Upper lobe of left lung (tissue), 6 donors: ENCODE measurements around the gene SSNA1. TPM values are rescaled to one million over a fixed set of nuclear protein-coding genes. Genes with fewer than 3 reads are reported as not detected.

Source experiments
- ATAC-seq, 2 donors: fragments of 200-7000 bp; cut with Tn5 transposase; one replicate each; pipeline ENCODE4 v1.9.1; 2022; ENCODE audit warnings: mild to moderate bottlenecking in 2 of 2, moderate library complexity in 2 of 2; ENCODE audit not compliant: low FRiP score in 2 of 2
- DNase-seq, 2 donors: peaks; one replicate each; pipeline ENCODE4 v3.0.0-alpha.2; 2019 to 2020
- H3K27ac ChIP-seq, 4 donors: fragments of 200-600 bp; sonication (generic); one replicate each; pipeline ENCODE4 v1.5.1; 2016 to 2019
- H3K27me3 ChIP-seq, 4 donors: fragments of 200-600 bp; sonication (generic); one replicate each; pipeline ENCODE4 v1.5.1; 2017 to 2019
- H3K36me3 ChIP-seq, 4 donors: fragments of 200-600 bp; sonication (generic); one replicate each; pipeline ENCODE4 v1.5.1; 2016 to 2019
- H3K4me1 ChIP-seq, 4 donors: fragments of 200-600 bp; sonication (generic); one replicate each; pipeline ENCODE4 v1.5.1; 2018 to 2019
- H3K4me3 ChIP-seq, 4 donors: fragments of 200-600 bp; sonication (generic); one replicate each; pipeline ENCODE4 v1.5.1; 2017 to 2019; ENCODE audit warnings: mild to moderate bottlenecking in 2 of 4, moderate library complexity in 1 of 4
- H3K9me3 ChIP-seq, 4 donors: fragments of 200-600 bp; sonication (generic); one replicate each; pipeline ENCODE4 v1.5.1; 2018 to 2019
- CTCF ChIP-seq, 6 experiments: fragments of 450-650 bp in 4 of 6; fragments of 200-600 bp in 2 of 6; sonication (generic) in 2 of 6; IDR thresholded peaks; one replicate each; pipeline ENCODE4 v1.5.1; 2016 to 2019; ENCODE audit warnings: antibody characterized with exemption in 6 of 6
- EP300 ChIP-seq, 4 donors: sonication (generic); formaldehyde crosslinking; IDR thresholded peaks; one replicate each; pipeline ENCODE4 v1.5.1; 2017; ENCODE audit warnings: antibody characterized with exemption in 4 of 4, control low read depth in 2 of 4
- POLR2A ChIP-seq, 4 donors: fragments of 450-650 bp; IDR thresholded peaks; one replicate each; pipeline ENCODE4 v1.5.1; 2016 to 2017; ENCODE audit warnings: antibody characterized with exemption in 4 of 4, mild to moderate bottlenecking in 2 of 4
- POLR2AphosphoS5 ChIP-seq, 2 donors: sonication (generic); formaldehyde crosslinking; IDR thresholded peaks; one replicate each; pipeline ENCODE4 v1.5.1; 2017; ENCODE audit warnings: antibody characterized with exemption in 2 of 2
- WGBS, 2 donors: methylation state at CpG; one replicate each; pipeline ENCODE4 v1.1.5; 2017 to 2018; 5-methylcytosine and 5-hydroxymethylcytosine counted together
- total RNA-seq, 6 donors: library from RNA; depleted of rRNA in 4 of 6; stranded (reverse); fragments of >200 nt in 4 of 6; gene quantifications; one replicate each; pipeline versions ENCODE4 v1.1.0 to v1.2.1, GENCODE V29; 2016 to 2021
- donor health status: DM: no; HTN: no; CAD: no; lungs with moderate emphysema.
- donor health status: DM: no; HTN: yes; CAD: no; lungs with severe emphysema.

SSNA1 gene
- total RNA-seq, 6 donors from 2014 or later: 39.8 to 110 (median 73.0) TPM

GRCh38 chr9:137186385-137186784 lies 2.1 kb upstream of the SSNA1 start:
- ATAC-seq: no peak
- TF ChIP-seq EP300 (IDR thresholded peaks at IDR 0.05) (no peak), POLR2AphosphoS5 (IDR thresholded peaks at IDR 0.05) (no peak), CTCF (IDR thresholded peaks at IDR 0.05) (no peak), POLR2A (IDR thresholded peaks at IDR 0.05) (no peak)
- no peak overlapping the region for H3K27ac ChIP-seq
- peaks cover 20 to 77% (median 63%) of the 10 kb centered on the region in 4 donors for H3K36me3 ChIP-seq
- 84 to 93% methylated on average over 2 to 5 of the region's 6 CpGs for WGBS, 2 donors
- H3K4me3 ChIP-seq: peak overlapping the region in 1 of 4 donors; percentile 84
- DNase-seq: no peak
- H3K27me3 ChIP-seq: no peaks in the 10 kb centered on the region
- peaks cover 35 to 51% (median 37%) of the 10 kb centered on the region in 4 donors for H3K4me1 ChIP-seq
- H3K9me3 ChIP-seq: no peaks in the 10 kb centered on the region

GRCh38 chr9:137187386-137187785 lies 1.1 kb upstream of the SSNA1 start:
- no peak for ATAC-seq
- TF ChIP-seq EP300 (IDR thresholded peaks at IDR 0.05): no peak
- no peak for TF ChIP-seq CTCF (IDR thresholded peaks at IDR 0.05)
- TF ChIP-seq POLR2AphosphoS5 (IDR thresholded peaks at IDR 0.05): no peak
- no peak for TF ChIP-seq POLR2A (IDR thresholded peaks at IDR 0.05)
- H3K27me3 ChIP-seq: no peaks in the 10 kb centered on the region

DNA sequence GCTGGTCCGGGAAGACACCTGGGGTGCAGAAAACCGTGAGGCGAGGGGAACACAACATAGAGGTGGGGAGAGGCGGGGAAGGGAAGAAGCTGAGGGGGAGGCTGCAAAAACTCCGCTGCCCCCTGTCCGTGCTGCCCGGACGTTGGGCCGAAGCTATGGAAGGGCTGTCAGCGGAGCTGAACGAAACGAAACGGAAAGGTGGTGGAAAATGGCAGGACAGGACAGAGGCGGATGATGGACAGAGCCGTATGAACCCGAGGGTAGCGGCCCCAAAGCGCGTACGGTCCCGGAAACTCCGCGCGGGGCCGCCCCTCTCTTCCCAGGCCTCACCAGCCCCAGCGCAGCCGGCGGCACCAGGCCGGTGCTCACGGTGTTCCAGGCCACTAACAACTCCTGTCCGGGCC lies 388 bp upstream of the SSNA1 start:
- 0 to 1% methylated on average over 11 to 31 of the region's 31 CpGs for WGBS, 2 donors
- peak overlapping the region; percentile 90 to 96 (median 94) for H3K27ac ChIP-seq
- no peak for TF ChIP-seq CTCF (IDR thresholded peaks at IDR 0.05)
- H3K27me3 ChIP-seq: no peaks in the 10 kb centered on the region
- H3K4me3 ChIP-seq: peak overlapping the region; percentile 76 to 100 (median 86)
- DNase-seq (no peak), ATAC-seq (peak in 1 of 2 donors; percentile 15)
- peaks cover 35 to 51% (median 37%) of the 10 kb centered on the region in 4 donors for H3K4me1 ChIP-seq
- peaks cover 15 to 73% (median 50%) of the 10 kb centered on the region in 4 donors for H3K36me3 ChIP-seq
- no peaks in the 10 kb centered on the region for H3K9me3 ChIP-seq

More at GRCh38 chr9:137187386-137187785, 1.1 kb upstream of the SSNA1 start:
- 84 to 88% methylated on average over 12 to 15 of the region's 15 CpGs for WGBS, 2 donors
- no peaks in the 10 kb centered on the region for H3K9me3 ChIP-seq
- peaks cover 20 to 77% (median 57%) of the 10 kb centered on the region in 4 donors for H3K36me3 ChIP-seq
- peak in 1 of 2 donors; percentile 55 for DNase-seq
- peak overlapping the region; percentile 76 to 100 (median 86) for H3K4me3 ChIP-seq
- peak overlapping the region in 1 of 4 donors; percentile 95 for H3K27ac ChIP-seq
- peaks cover 35 to 51% (median 37%) of the 10 kb centered on the region in 4 donors for H3K4me1 ChIP-seq

- H3K36me3 ChIP-seq: peaks cover 7 to 58% (median 35%) of the 10 kb centered on the region in 4 donors
Observed at GRCh38 chr9:137189297-137190295, 1.1 kb downstream of the SSNA1 start.

More at GRCh38 chr9:137189297-137190295, 1.1 kb downstream of the SSNA1 start:
- TF ChIP-seq POLR2A (IDR thresholded peaks at IDR 0.05): no peak
- TF ChIP-seq POLR2AphosphoS5 (IDR thresholded peaks at IDR 0.05): no peak
- no peak for TF ChIP-seq CTCF (IDR thresholded peaks at IDR 0.05)
- no peak for TF ChIP-seq EP300 (IDR thresholded peaks at IDR 0.05)
- H3K4me3 ChIP-seq: peak overlapping the region; percentile 75 to 100 (median 86)
- WGBS, 2 donors: 30 to 36% methylated on average over 7 to 21 of the region's 23 CpGs
- peak in 1 of 2 donors; percentile 59 for ATAC-seq
- H3K27me3 ChIP-seq: no peaks in the 10 kb centered on the region
- H3K4me1 ChIP-seq: peaks cover 35 to 55% (median 42%) of the 10 kb centered on the region in 4 donors
- H3K27ac ChIP-seq: peak overlapping the region; percentile 90 to 96 (median 94)
- no peaks in the 10 kb centered on the region for H3K9me3 ChIP-seq
- peak in 1 of 2 donors; percentile 44 for DNase-seq
